HG02852 (cell line): ENCODE results near the gene BEAN1.

ENCODE experiments used
- ATAC-seq: cut with Tn5 transposase; IDR thresholded peaks from one replicate; pipeline ENCODE4 v1.9.1; 2021; ENCODE audit warnings: mild to moderate bottlenecking, moderate library complexity; ENCODE audit not compliant: unreplicated experiment

Gene BEAN1

GRCh38 chr16:66467611-66468010, 40.5 kb downstream of the BEAN1 start:
- no peak for ATAC-seq

DNA sequence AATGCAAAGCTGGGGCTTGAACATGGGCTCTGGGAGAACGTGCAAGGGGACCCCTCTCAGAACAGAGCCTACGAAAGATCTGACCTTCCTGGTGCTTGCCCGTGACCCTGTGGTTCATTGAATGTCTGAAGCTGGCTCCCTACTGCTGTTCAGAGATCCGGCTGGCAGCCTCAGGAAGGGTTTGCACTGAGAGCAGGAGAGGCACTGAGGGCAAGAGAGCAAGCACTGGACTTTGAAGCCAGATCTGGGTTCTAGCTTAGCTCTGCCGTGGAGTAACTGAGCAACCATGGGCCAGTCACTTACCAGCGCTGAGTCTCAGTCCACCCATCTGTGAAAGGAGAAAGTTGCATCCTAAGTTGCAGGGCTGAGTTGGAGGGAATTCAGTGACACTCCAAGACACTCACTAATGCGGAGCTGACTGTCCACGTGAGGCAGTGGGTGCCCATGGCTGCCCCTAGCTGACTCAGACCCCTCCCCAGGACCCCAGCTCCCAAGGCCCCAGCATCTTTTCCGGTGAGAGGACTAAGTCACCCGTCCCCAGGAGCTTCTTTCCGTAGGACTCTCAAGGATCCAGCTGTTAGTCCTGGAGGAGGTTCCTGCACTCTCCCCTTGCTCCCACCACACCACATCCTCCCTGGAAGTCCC, 41.3 kb downstream of the BEAN1 start:
- no peak for ATAC-seq

DNA sequence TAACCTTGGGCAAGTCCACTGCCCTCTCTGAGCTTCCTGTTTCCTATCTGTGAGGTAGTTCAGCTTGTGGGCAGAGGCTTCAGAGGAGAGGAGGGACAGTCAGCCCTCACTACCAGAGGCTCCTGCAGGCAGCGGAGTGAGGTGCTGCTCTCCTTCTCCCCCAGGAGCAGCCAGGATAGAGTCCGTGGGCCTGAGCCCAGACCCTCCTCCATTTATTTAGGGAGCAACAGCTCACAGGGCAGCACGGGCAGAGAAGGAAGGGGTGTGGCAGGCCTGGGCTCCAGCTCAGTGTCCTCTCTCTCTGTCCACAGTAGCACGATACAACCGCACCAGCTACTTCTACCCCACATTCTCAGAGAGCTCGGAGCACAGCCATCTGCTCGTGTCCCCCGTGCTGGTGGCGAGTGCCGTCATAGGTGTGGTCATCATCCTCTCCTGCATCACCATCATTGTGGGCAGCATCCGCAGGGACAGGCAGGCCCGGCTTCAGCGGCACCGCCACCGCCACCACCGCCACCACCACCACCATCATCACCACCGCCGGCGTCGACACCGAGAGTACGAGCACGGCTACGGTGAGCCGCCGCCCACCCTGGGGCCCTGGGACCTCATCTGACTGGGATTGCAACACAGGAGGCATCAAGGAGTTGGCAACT, 42.3 kb downstream of the BEAN1 start:
- no peak for ATAC-seq

DNA sequence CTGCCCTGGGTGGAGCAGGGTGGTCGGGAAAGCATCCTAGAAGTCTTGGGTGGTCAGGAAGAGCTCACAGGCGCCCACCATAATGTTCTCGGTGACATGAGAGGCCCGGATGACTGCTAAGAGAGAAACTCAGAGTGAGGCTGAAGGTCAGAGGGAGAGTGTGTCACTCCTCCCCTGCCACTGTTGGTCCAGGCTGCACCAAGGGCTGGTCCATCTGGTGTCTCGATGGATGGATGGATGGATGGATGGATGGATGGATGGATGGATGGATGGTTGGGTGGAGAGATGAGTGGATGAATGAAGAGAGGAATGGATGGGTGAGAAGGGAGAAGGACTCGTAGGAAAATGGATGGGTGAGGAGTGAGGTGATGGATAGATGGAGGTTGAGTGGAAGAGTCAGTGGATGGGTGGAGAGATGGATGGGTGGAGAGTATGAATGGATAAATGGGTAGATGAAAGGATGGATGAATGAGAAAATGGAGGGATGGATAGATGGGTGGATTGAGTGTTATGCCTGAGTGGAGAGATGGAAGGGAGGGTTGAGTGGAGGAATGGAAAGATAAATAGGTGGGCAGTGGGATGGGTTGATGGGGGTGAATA, 43.0 kb downstream of the BEAN1 start:
- ATAC-seq: no peak

- no peak for ATAC-seq
These were observed 43.5 kb downstream of the BEAN1 start for GRCh38 chr16:66470556-66470955.

DNA sequence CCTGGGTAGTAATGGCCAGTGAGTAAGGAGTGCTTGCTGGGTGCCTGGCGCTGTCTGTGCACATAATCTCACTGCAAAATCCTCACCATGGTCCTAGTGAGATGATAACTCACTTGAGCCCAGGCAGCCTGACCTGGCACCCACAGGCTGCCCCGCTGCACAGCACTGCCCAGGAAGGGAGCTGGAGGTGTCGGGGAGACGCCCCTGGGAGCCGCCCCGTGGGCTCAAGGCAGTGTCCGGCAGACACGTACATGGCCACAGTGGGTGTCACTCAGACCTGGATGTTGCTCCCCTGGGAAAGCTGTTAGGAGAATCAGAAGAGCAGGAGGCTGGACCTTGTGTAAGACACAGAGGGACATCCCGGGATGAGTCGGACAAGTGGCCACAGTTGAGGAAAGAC, 44.2 kb downstream of the BEAN1 start:
- no peak for ATAC-seq

DNA sequence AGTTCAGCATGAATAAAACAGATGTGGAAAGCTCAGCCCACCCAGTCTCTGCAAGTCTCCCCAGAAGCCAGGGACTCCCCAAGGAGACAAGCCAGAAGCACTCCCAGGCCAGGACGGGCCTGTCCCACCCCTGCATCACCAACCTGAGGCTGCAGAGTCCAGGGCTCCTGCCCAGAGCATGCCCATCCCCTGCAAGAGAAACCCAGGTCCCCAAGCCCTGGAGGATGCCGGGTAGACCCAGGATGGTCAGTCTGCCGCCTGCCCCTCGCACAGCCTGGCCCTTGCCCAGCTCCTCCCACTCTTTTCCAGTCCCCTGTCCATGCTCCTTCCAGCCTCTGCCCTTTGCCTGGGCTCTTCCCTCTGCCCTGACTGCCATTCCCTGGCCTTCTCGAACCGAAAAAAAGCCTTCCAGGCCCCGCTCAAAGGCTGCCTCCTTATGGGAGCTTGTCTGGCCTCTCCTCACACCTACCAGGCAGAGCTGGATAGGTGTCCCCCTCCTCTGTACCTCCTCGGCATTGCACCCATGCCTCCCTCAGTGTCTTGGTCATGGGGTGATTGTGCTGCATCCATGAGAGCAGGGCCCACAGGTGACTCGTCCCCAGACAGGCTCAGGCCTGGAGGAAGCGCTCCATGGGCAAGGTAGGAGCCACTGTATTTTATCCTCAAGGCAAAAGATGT, 44.8 kb downstream of the BEAN1 start:
- ATAC-seq: no peak

DNA sequence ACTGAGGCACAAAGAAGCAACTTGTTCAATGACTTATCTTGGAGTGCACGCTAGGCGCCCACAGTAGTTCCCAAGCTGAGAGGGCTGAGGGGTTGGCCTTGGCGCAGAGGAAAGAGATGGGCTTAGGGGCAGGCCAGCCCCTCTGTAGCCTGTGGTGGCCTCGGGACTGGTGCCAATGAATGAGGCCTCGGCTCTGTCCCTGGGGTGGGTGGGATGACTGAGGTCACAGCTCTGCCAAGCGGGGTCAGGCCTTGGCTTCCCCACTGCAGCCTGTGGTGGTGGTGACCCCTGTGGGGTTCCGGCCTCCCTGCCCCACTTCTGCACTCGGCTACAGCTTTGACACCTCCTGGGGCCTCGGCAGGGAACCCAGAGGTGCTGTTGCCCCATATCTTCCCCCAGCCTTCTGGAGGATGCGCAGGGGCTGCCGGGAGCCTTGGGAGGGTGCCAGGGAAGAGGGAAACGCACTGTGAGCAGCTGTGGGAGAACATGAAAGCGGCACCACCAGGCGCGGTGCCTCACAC, 46.0 kb downstream of the BEAN1 start:
- ATAC-seq: no peak

DNA sequence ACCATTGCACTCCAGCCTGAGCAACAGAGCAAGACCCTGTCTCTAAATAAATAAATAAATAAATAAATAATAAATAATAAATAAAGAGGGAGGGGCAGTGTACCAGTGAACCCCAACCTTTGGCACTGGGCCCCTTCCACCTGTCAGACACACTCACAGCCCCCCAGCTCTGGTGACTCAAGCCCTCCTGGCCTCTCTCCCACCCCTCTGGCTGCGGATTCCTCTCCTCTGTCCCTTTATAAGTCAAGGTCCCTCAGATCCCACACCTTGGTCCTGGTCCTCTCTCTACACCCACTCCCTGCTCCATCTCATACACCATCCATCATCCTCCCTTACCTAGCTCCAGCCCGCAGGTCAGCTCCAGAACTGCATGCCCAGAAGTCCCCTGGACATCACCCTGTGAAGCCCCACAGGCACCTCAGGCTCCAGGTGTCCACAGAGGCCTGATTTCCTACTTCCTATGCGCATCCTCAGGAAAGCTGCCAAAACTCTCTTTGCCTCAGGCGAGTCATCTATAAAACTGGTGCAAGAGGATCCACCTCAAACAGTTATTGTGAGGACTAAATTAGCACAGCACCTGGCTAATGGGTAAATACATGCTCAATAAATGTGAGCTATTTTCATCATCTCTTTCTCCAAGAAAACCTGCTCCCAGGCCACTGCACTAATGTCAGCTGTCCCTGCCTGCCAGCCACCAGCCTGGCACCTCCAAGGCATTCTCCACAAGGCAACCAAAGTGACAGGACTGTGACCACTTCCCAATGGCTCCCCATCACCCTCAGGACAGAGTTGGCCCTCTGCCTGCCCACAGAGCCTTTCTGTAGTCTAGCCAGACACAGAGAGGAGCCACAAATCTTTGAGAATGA, 46.8 kb downstream of the BEAN1 start:
- no peak for ATAC-seq

DNA sequence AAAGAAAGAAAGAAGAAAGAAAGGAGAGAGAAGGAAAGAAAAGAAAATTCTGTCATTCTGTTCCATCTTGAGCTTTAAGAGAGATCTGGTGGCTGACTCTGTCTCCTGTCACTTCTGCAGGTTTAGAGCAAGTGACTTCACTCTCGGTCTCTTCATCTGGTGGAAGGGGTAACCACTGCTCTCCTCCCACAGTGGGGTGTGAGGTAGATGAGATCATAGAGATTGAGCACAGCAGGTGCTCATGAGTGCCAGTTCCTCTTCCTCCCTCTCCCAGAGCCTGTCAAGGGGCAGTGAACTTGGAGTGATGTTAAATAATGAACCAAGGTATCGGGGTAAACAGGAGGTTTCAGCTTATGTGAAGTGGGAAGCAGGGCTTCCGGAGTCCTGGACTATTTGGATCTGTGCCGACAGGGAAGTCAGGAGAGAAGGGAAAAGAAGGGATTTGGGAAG, 47.7 kb downstream of the BEAN1 start:
- peak; percentile 85 for ATAC-seq

- ATAC-seq: no peak
These were observed 48.1 kb downstream of the BEAN1 start for GRCh38 chr16:66475232-66475631.

GRCh38 chr16:66476328-66477027, 49.4 kb downstream of the BEAN1 start:
- ATAC-seq: no peak

- ATAC-seq: no peak
These were observed 50.0 kb downstream of the BEAN1 start for GRCh38 chr16:66477028-66477515.

DNA sequence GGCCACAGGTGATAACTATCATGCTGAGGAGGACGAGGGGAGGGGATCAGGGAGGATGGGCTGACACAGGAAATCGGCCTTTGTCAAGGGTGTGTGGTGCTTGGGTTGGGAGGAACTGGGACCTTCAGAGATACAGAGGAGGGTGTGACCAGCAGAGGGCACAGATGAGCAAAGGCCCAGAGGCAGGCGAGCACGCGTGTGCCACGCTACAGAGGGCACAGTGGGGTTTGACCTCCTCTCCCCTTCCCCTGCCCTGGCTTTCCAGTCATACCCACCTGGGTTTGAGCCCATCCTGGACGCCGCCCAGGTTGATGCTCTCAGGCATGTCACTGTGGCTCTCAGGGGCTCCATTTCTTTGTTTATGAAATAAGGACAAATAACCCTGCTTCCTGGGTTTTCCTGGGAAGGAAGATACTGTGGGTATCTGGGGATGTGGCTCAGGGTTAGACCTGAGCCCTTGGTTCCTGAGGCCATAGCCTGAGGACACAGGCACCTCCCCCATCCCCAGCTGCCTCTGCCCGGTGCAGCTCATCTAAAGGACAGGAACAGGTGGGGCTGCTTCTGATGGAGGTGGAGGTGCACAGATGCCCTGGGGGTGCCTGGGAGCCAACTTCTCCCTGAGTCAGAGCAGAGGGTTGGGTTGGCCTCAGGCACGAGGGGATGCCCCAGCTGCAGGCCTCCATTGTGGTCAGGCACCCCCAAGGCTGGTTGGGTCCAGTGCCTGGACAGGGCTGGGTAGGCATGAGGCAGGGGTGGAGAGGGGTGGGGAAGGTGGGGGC, 51.8 kb downstream of the BEAN1 start:
- peak; percentile 65 for ATAC-seq

DNA sequence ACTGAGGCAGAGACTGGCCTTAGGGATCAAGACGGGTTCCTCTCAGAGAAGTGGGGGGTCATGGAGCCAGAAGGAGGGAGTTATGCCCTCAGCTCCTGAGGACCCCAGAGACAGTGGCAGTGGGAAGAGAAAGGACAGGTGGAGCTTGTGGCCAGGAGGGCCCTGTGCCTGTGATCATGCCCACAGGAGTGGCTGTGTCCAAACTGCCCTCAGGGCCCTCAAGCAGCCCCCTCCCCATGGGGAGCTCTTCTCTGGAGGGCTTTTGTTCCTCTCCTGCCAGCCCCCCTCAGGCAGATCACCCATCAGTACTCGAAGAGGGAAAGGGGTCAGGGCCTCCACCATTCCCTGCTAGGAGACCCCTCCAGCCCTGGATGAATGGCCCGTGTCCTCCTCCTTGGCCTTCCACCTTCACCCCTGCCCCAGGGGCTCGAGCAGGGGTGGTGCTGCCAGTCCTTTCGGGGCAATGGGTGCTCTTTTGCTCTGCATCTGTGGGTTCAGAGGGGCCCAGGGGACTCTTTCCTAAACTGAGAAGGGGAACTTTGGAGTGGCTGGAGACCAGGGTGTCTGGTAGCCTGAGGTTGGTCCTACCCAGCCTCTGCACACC, 52.7 kb downstream of the BEAN1 start:
- no peak for ATAC-seq

- ATAC-seq: no peak
These were observed 53.4 kb downstream of the BEAN1 start for GRCh38 chr16:66480265-66481080.

DNA sequence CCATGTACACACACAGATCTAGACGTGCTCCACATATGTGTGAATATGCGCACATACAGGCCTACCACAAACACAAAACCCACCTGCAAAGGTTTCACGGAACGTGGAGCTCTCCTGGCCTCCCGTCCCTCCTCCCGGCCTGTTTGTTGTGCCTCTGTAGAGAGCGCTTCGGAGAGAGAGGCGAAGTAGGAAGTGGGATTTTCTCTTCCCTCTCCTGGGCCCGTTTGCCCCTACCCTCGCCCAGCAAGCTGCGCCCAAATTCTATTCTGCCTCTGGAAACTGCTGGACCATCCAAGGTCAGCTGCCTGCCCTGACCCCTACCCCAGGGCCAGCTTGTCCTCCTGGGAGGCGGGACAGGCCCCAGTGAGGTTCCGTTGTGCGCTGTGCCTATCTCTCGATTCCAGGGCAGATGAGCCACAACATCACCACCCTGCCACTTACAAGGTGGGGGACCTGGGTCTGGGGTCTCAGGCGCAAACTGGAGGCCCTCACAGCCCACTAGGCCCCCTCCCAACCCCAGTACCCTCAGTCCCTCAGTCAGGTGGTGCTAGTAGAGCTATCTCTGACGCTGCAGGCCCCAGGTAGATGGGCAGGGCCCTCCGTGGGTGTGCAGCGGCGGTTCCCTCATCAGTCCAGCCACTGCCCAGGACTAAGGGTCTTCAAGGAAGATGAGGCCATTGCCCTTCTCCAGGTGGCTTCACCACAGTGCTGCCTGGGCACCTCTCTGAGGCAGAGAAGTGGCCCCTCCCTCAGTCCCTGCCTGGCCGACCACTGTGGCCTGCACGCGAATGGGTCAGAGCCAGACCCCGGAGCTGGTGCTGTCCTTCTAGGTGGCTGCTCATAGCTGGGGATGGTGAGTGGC, 54.2 kb downstream of the BEAN1 start:
- no peak for ATAC-seq
